NCI-H2227 treated with DMSO at 0.1 percent for 48 hours (cell line): ENCODE results near the gene PURB.
"Not testable (repeated sequence)": the region's sequence is repeated elsewhere in the genome, so short reads cannot be mapped to it uniquely, and the experiment has no call there.

Experiments
- DNase-seq: peaks from one replicate; lab custom pipeline; 2025; lab: John Stamatoyannopoulos, UW

PURB gene

GRCh38 chr7:44885394-44886317 lies at the start of gene PURB:
TSS of gene PURB (minus strand) at chr7:44885530. CDS start at chr7:44885348, 182 bp downstream.
- DNase-seq, result peak; percentile 82

- no peak for DNase-seq
Measured at GRCh38 chr7:44935016-44935415, 49.7 kb upstream of the PURB start.

GRCh38 chr7:44934510-44934909 lies 49.2 kb upstream of the PURB start:
- DNase-seq, result not testable (repeated sequence)

- DNase-seq, result no peak
Measured at GRCh38 chr7:44930921-44931320, 45.6 kb upstream of the PURB start.

GRCh38 chr7:44922351-44922694 lies 37.0 kb upstream of the PURB start:
- DNase-seq, result no peak

- no peak for DNase-seq
Measured at GRCh38 chr7:44921607-44922350, 36.4 kb upstream of the PURB start.

- no peak for DNase-seq
Measured at GRCh38 chr7:44920119-44920518, 34.8 kb upstream of the PURB start.

- DNase-seq, result no peak
Measured at GRCh38 chr7:44918029-44918428, 32.7 kb upstream of the PURB start.

GRCh38 chr7:44917465-44917864 lies 32.1 kb upstream of the PURB start:
- no peak for DNase-seq

GRCh38 chr7:44914992-44915607 lies 29.8 kb upstream of the PURB start:
- no peak for DNase-seq

GRCh38 chr7:44912775-44913347 lies 27.5 kb upstream of the PURB start:
- DNase-seq, result no peak

GRCh38 chr7:44911911-44912310 lies 26.6 kb upstream of the PURB start:
- DNase-seq, result no peak

- DNase-seq, result no peak
Measured at GRCh38 chr7:44909596-44910389, 24.5 kb upstream of the PURB start.

- DNase-seq, result no peak
Measured at GRCh38 chr7:44906965-44907364, 21.6 kb upstream of the PURB start.

GRCh38 chr7:44905002-44905635 lies 19.8 kb upstream of the PURB start:
- no peak for DNase-seq

GRCh38 chr7:44899443-44899842 lies 14.1 kb upstream of the PURB start:
- no peak for DNase-seq

- DNase-seq, result no peak
Measured at GRCh38 chr7:44898039-44898438, 12.7 kb upstream of the PURB start.

- no peak for DNase-seq
Measured at GRCh38 chr7:44897309-44897708, 12.0 kb upstream of the PURB start.

GRCh38 chr7:44894888-44895580 lies 9.7 kb upstream of the PURB start:
- DNase-seq, result no peak

- no peak for DNase-seq
Measured at GRCh38 chr7:44893710-44894234, 8.4 kb upstream of the PURB start.
